Cardiac muscle cell (in vitro differentiated cells and primary cell): ENCODE results near the gene PIK3R6. TPM values are rescaled to one million over a fixed set of nuclear protein-coding genes. Genes with fewer than 3 reads are reported as not detected.

Experiments used
- DNase-seq, 2 donors: peaks; one replicate each; pipeline versions ENCODE4 v3.0.0 to v3.0.0-alpha.2; 2010 to 2017; ENCODE audit warnings: low read depth in 1 of 2, low spot score in 1 of 2
- H3K27ac ChIP-seq: fragments of 200-600 bp; sonication (generic); 2 replicates; pipeline ENCODE4 v1.5.1; 2016
- H3K27me3 ChIP-seq: fragments of 200-600 bp; sonication (generic); 2 replicates; pipeline ENCODE4 v1.6.0; 2016; ENCODE audit warnings: control low read depth
- H3K36me3 ChIP-seq: fragments of 200-600 bp; sonication (generic); 2 replicates; pipeline ENCODE4 v1.5.1; 2016; ENCODE audit warnings: control low read depth
- H3K4me1 ChIP-seq: fragments of 200-600 bp; sonication (generic); 2 replicates; pipeline ENCODE4 v1.8.1; 2017; ENCODE audit warnings: low read depth, mild to moderate bottlenecking, mixed run types
- H3K4me3 ChIP-seq: fragments of 200-600 bp; sonication (generic); 2 replicates; pipeline ENCODE4 v1.5.1; 2016; ENCODE audit warnings: mild to moderate bottlenecking
- H3K9me3 ChIP-seq: fragments of 200-600 bp; sonication (generic); 2 replicates; pipeline ENCODE4 v1.5.1; 2017; ENCODE audit warnings: low read depth, mild to moderate bottlenecking, control low read depth
- polyA plus RNA-seq: library from polyadenylated mRNA; unstranded; fragments of >200 nt; fragmentation: Nextera tagmentation; extraction: Ambion mirVana; gene quantifications from 2 replicates; pipeline ENCODE4 v1.2.1, GENCODE V29; 2016
- total RNA-seq: library from RNA; depleted of rRNA; stranded (reverse); fragments of >200 nt; gene quantifications from 2 replicates; pipeline ENCODE4 v1.2.3, GENCODE V29; 2016
- TF ChIP-seq, protein P1 (sequence below): IDR thresholded peaks from 2 replicates; pipeline ENCODE4 v1.5.1; 2012; ENCODE audit warnings: low read depth, mild to moderate bottlenecking, low read length

PIK3R6 gene
- total and polyA plus RNA-seq, 2 experiments from 2014 or later = 0.48 TPM; not detected in 1

DNA sequence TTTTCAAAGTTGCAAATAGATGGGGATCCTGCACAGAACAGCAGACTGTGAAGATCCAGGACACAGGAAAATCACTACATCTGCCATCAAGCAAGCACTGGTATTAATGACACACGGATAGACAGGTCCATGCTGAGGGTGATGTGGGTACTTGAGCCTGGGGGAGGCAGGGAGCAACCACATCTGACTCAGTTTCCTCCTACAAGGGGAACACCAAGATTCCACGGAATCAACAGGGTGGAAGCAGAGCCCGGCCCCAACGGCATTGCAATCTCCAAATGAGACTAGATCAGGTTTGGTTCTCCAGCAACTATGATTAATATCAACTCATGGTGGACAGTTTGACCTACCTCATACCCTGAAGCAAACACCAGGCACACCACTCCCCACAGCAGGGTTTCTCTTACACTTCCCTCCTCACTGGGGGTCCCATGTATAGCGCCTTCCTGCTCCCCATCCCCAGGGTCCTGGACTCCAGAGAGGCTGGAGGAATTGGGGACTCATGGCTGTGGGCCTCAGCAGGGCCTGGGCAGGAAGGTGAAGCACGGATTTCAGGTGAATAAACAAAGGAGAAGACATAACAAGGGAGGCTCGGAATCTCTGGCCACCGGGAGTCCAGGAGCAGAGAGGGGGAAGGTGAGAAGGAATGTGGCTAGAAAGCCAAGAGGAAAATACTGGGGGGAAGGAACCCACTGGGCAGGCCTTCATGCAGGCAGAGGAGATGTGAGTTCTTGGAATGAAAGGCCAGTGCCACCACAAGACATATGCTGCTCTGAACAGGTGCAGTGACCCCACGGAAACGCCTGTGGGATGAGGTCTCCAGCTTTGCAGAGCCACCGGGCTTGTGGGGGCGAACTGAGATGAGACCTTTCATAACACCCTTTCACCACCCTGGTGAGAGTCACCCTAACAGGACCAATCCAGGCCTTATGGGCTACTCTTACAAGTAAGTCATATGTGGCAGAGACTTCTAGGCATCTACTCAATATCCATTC is 29.5 kb upstream of the PIK3R6 start:
- H3K27me3 ChIP-seq = no peaks in the 10 kb centered on the region
- DNase-seq = no peak
- TF ChIP-seq, protein P1, sequence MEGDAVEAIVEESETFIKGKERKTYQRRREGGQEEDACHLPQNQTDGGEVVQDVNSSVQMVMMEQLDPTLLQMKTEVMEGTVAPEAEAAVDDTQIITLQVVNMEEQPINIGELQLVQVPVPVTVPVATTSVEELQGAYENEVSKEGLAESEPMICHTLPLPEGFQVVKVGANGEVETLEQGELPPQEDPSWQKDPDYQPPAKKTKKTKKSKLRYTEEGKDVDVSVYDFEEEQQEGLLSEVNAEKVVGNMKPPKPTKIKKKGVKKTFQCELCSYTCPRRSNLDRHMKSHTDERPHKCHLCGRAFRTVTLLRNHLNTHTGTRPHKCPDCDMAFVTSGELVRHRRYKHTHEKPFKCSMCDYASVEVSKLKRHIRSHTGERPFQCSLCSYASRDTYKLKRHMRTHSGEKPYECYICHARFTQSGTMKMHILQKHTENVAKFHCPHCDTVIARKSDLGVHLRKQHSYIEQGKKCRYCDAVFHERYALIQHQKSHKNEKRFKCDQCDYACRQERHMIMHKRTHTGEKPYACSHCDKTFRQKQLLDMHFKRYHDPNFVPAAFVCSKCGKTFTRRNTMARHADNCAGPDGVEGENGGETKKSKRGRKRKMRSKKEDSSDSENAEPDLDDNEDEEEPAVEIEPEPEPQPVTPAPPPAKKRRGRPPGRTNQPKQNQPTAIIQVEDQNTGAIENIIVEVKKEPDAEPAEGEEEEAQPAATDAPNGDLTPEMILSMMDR = no peak
- H3K9me3 ChIP-seq = no peaks in the 10 kb centered on the region
- H3K36me3 ChIP-seq = no peaks in the 10 kb centered on the region
- H3K4me1 ChIP-seq = no peaks in the 10 kb centered on the region
- no peak overlapping the region for H3K4me3 ChIP-seq
- H3K27ac ChIP-seq = no peak overlapping the region

DNA sequence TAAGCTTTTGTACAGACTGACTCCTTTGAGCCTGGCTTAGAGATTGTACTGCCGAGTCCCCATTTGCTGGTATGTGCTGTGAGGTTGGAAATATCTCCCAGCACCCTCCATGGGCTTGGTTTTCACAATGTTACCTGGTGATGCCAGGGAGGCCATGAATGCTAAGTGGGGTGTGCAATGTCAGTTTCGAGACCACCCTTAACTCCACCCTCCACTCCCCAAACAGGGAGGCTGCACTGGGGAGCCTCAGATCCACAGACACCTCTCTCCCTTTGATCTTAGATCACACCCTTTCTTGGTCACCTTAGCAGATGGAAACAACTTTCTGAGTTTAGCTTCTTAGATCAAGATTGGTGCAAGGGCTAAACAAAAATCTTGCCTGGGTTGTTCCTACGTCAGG is 28.6 kb upstream of the PIK3R6 start:
- Histone ChIP-seq H3K27me3 (no peaks in the 10 kb centered on the region), H3K4me3 (no peak overlapping the region), H3K27ac (no peak overlapping the region), H3K9me3 (no peaks in the 10 kb centered on the region), H3K36me3 (no peaks in the 10 kb centered on the region), H3K4me1 (no peaks in the 10 kb centered on the region)
- TF ChIP-seq, protein P1 = no peak
- no peak for DNase-seq

DNA sequence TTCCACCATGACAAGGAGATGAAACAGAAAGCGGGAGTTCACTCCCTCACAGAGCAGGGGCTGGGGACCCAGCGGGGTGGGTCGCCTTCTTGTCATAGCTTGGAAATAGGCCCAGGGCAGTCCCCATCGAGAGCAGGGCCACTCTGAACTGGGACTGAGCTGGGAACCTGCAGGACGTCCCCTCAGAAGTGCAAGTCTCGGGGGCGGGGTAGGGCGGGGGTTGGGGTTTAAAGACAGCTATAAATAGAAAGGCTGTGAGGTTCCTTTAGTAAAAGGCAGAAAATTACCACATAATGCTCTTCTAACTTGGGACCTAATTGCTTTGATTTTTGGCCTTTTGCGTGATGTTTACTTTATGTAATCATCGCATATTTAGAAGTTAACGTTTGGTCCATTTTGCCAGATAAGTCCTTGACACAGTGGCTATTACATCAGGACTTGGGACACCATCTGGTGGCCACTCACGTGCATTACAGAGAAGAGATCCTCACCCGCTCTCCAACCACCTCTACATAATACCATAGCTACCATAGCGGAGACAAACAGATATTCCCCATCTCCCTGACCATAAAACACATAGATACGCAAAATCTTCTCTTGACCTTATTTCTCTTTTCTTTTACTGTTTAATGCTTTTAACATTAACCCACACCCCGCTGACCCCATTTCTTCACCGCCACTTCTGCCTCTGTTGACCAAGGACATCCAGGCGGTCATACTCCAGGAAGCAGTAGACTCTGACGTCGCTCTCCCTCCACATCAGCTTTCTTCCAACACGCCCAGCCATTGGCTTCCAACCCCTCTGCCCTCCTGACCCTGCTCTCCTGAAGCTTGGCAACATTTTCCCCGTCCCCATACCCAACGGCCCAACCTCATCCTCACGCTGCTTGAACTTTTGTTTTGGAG is 27.5 kb upstream of the PIK3R6 start:
- DNase-seq = peak; percentile 73 to 82
- no peak overlapping the region for H3K4me3 ChIP-seq
- TF ChIP-seq, protein P1 = peak; percentile 83

DNA sequence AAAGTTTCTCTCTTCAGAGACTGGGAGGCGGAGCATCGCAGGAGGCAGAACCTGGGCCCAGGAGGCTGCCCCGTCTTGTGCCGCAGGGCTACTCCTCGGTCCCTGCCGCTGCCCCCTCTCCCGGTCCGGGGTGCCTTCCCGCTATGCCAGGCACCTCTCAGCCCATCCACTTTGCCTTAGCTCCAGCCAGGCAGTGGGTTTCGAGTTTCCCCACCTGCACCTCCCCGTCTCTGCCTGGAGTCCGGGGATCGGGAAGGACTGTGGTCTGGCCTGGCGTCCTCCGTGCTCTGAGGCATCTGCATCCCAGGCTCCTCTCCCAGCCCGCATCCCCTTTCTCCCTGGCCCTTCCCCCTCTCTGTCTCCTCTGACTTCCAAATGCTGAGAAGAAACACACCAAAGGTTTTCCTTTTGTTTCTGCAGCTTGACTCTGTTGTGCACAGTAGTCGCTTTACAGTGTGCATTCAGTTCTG is 26.8 kb upstream of the PIK3R6 start:
- TF ChIP-seq, protein P1 = no peak
- Histone ChIP-seq H3K27ac (no peak overlapping the region), H3K4me3 (no peak overlapping the region), H3K36me3 (no peaks in the 10 kb centered on the region), H3K9me3 (no peaks in the 10 kb centered on the region), H3K4me1 (no peaks in the 10 kb centered on the region), H3K27me3 (no peaks in the 10 kb centered on the region)
- peak in 1 of 2 donors; percentile 6 for DNase-seq

More for the DNA sequence above, 27.5 kb upstream of the PIK3R6 start:
- Histone ChIP-seq H3K4me1 (no peaks in the 10 kb centered on the region), H3K27ac (no peak overlapping the region), H3K27me3 (no peaks in the 10 kb centered on the region), H3K9me3 (no peaks in the 10 kb centered on the region), H3K36me3 (no peaks in the 10 kb centered on the region)

DNA sequence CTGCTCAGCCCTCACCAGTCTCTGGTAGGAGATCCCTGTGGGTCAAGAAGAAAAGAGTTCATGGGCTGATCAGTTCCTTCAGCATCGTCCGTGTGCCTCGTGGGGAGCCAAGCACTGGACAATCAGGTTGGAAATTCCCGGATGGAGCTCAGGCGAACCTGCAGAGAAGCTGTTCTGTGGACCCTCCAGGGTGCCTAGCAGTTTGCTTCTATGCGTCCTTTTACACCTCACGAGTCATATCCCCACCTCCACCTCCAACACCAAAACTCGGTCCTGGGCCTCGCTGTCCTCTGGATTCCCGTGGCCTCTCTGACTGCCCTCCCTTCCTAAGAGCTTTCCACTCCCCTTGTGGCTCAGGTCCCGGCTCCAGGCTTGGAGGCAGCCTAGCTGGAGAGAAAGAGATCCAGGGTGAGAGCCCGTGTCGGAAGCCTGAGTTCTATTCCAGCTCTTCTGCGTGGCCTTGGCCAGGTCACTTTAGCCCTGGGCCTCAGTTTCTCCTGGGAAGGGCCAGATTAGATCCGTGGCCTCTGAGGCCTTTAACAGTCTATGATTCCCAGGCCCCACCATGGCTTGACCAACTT is 26.2 kb upstream of the PIK3R6 start:
- no peaks in the 10 kb centered on the region for H3K9me3 ChIP-seq
- H3K36me3 ChIP-seq = no peaks in the 10 kb centered on the region
- no peaks in the 10 kb centered on the region for H3K4me1 ChIP-seq
- TF ChIP-seq, protein P1 = no peak
- no peaks in the 10 kb centered on the region for H3K27me3 ChIP-seq
- no peak overlapping the region for H3K4me3 ChIP-seq
- no peak for DNase-seq
- no peak overlapping the region for H3K27ac ChIP-seq
